SK-N-SH treated with all-trans-retinoic acid at 6 μM for 48 hours (cell line): ENCODE measurements around the gene DIPK2A.

Experiments used
- CSDC2 ChIP-seq: fragments of 250-450 bp; sonication (Bioruptor Pico); IDR thresholded peaks from 2 replicates; pipeline ENCODE4 v1.5.0; 2020; ENCODE audit warnings: mild to moderate bottlenecking, moderate library complexity
- RARB ChIP-seq: fragments of 250-450 bp; sonication (Bioruptor Pico); IDR thresholded peaks from 2 replicates; pipeline ENCODE4 v1.8.0; 2021; ENCODE audit warnings: mild to moderate bottlenecking, moderate library complexity
- ZFP3 ChIP-seq: fragments of 250-450 bp; sonication (Bioruptor Pico); IDR thresholded peaks from 2 replicates; pipeline ENCODE4 v1.5.0; 2020; ENCODE audit warnings: mild to moderate bottlenecking, moderate library complexity
- TF ChIP-seq, protein P1 (sequence below): fragments of 250-450 bp; sonication (Bioruptor Pico); IDR thresholded peaks from 2 replicates; pipeline ENCODE4 v1.5.0; 2020; ENCODE audit warnings: mild to moderate bottlenecking, moderate library complexity
- TF ChIP-seq, protein P2 (sequence below): fragments of 250-450 bp; sonication (Bioruptor Pico); IDR thresholded peaks from 2 replicates; pipeline ENCODE4 v1.8.0; 2020; ENCODE audit warnings: mild to moderate bottlenecking, moderate library complexity, borderline replicate concordance
- TF ChIP-seq, protein P3 (sequence below): fragments of 250-450 bp; sonication (Bioruptor Pico); IDR thresholded peaks from 2 replicates; pipeline ENCODE4 v1.5.1; 2020; ENCODE audit warnings: low read depth, mild to moderate bottlenecking, moderate library complexity

DNA sequence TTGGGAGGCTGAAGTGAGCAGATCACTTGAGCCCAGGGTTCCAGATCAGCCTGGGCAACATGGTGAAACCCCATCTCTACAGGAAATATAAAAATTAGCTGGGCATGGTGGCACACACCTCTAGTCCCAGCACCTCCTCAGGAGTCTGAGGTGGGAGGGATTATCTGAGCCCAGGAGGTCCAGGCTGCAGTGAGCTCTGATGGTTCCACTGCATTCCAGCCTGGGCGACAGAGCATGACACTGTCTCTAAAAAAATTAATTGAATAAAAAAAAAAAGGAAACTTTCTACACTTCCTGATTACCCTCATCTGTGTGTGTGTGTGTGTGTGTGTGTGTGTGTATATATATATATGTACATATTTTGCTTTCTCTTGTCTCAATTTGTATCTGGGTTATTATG, 31.4 kb downstream of the DIPK2A start:
- TF ChIP-seq, protein P1, sequence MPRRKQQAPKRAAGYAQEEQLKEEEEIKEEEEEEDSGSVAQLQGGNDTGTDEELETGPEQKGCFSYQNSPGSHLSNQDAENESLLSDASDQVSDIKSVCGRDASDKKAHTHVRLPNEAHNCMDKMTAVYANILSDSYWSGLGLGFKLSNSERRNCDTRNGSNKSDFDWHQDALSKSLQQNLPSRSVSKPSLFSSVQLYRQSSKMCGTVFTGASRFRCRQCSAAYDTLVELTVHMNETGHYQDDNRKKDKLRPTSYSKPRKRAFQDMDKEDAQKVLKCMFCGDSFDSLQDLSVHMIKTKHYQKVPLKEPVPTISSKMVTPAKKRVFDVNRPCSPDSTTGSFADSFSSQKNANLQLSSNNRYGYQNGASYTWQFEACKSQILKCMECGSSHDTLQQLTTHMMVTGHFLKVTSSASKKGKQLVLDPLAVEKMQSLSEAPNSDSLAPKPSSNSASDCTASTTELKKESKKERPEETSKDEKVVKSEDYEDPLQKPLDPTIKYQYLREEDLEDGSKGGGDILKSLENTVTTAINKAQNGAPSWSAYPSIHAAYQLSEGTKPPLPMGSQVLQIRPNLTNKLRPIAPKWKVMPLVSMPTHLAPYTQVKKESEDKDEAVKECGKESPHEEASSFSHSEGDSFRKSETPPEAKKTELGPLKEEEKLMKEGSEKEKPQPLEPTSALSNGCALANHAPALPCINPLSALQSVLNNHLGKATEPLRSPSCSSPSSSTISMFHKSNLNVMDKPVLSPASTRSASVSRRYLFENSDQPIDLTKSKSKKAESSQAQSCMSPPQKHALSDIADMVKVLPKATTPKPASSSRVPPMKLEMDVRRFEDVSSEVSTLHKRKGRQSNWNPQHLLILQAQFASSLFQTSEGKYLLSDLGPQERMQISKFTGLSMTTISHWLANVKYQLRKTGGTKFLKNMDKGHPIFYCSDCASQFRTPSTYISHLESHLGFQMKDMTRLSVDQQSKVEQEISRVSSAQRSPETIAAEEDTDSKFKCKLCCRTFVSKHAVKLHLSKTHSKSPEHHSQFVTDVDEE (CRISPR knock-in tag), result no peak
- TF ChIP-seq, protein P2, sequence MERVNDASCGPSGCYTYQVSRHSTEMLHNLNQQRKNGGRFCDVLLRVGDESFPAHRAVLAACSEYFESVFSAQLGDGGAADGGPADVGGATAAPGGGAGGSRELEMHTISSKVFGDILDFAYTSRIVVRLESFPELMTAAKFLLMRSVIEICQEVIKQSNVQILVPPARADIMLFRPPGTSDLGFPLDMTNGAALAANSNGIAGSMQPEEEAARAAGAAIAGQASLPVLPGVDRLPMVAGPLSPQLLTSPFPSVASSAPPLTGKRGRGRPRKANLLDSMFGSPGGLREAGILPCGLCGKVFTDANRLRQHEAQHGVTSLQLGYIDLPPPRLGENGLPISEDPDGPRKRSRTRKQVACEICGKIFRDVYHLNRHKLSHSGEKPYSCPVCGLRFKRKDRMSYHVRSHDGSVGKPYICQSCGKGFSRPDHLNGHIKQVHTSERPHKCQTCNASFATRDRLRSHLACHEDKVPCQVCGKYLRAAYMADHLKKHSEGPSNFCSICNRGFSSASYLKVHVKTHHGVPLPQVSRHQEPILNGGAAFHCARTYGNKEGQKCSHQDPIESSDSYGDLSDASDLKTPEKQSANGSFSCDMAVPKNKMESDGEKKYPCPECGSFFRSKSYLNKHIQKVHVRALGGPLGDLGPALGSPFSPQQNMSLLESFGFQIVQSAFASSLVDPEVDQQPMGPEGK (CRISPR knock-in tag), result no peak
- TF ChIP-seq RARB (no peak), CSDC2 (CRISPR knock-in tag) (no peak), ZFP3 (CRISPR knock-in tag) (no peak)
- TF ChIP-seq, protein P3, sequence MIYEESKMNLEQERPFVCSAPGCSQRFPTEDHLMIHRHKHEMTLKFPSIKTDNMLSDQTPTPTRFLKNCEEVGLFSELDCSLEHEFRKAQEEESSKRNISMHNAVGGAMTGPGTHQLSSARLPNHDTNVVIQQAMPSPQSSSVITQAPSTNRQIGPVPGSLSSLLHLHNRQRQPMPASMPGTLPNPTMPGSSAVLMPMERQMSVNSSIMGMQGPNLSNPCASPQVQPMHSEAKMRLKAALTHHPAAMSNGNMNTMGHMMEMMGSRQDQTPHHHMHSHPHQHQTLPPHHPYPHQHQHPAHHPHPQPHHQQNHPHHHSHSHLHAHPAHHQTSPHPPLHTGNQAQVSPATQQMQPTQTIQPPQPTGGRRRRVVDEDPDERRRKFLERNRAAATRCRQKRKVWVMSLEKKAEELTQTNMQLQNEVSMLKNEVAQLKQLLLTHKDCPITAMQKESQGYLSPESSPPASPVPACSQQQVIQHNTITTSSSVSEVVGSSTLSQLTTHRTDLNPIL (CRISPR knock-in tag), result no peak
